HEK293 (cell line): ENCODE data around the gene INS.

ENCODE experiments used
- CTCF ChIA-PET: fragments of 350-600 bp; formaldehyde crosslinking; extraction: SDS; loops from one replicate; lab custom pipeline; 2021; ENCODE audit warnings: antibody characterized with exemption; lab: Yijun Ruan, JAX
- POLR2A ChIA-PET: fragments of 300-600 bp; formaldehyde crosslinking; extraction: SDS; loops from one replicate; lab custom pipeline; 2020; ENCODE audit warnings: antibody characterized with exemption, inconsistent platforms; lab: Yijun Ruan, JAX
- H3K27ac ChIP-seq: fragments of 200-500 bp; sonication (Bioruptor generic); 2 replicates; pipeline ENCODE4 v1.5.1; 2014; ENCODE audit warnings: low read depth, low read length, control low read depth, inconsistent platforms; ENCODE audit errors: extremely low read depth
- H3K36me3 ChIP-seq, 2 experiments: fragments of 200-500 bp in 1 of 2; sonication (Bioruptor generic) in 1 of 2; 1 replicate in 1 of 2; 2 replicates in 1 of 2; pipeline ENCODE4 v1.5.1; 2014 to 2017; ENCODE audit warnings: inconsistent platforms in 2 of 2, low read length in 2 of 2; ENCODE audit not compliant: control insufficient read depth in 2 of 2, insufficient read depth in 1 of 2
- H3K4me1 ChIP-seq: fragments of 200-500 bp; sonication (Bioruptor generic); 2 replicates; pipeline ENCODE4 v1.5.1; 2014; ENCODE audit warnings: mild to moderate bottlenecking, low read length, inconsistent platforms; ENCODE audit not compliant: control insufficient read depth, insufficient read depth
- H3K4me3 ChIP-seq: 2 replicates; pipeline ENCODE4 v1.5.1; 2011; ENCODE audit warnings: low read depth, mild to moderate bottlenecking, control low read depth, low read length, moderate library complexity
- H3K9me3 ChIP-seq: fragments of 200-500 bp; sonication (Bioruptor generic); 2 replicates; pipeline ENCODE4 v1.5.1; 2014; ENCODE audit warnings: low read depth, low read length, inconsistent platforms; ENCODE audit not compliant: control insufficient read depth, insufficient read depth
- GLI2 ChIP-seq: fragments of 450-650 bp; formaldehyde crosslinking; IDR thresholded peaks from 2 replicates; pipeline ENCODE4; 2017; ENCODE audit warnings: missing biosample characterization, missing genetic modification characterization, low read depth, borderline replicate concordance
- KLF9 ChIP-seq: fragments of 450-650 bp; formaldehyde crosslinking; IDR thresholded peaks from 2 replicates; pipeline ENCODE4 v1.5.1; 2016; ENCODE audit warnings: missing biosample characterization, missing genetic modification characterization, low read depth
- ZFP69B ChIP-seq: fragments of 450-650 bp; formaldehyde crosslinking; IDR thresholded peaks from 2 replicates; pipeline ENCODE4 v1.5.1; 2016; ENCODE audit warnings: missing biosample characterization, missing genetic modification characterization
- ZNF112 ChIP-seq: fragments of 450-650 bp; formaldehyde crosslinking; IDR thresholded peaks from 2 replicates; pipeline ENCODE4 v1.5.0; 2017; ENCODE audit warnings: missing biosample characterization, missing genetic modification characterization
- ZNF138 ChIP-seq: fragments of 450-650 bp; formaldehyde crosslinking; IDR thresholded peaks from 2 replicates; pipeline ENCODE4 v1.5.1; 2016; ENCODE audit warnings: missing biosample characterization, missing genetic modification characterization, borderline replicate concordance
- ZNF155 ChIP-seq: fragments of 450-650 bp; formaldehyde crosslinking; IDR thresholded peaks from 2 replicates; pipeline ENCODE4 v1.5.1; 2016; ENCODE audit warnings: missing biosample characterization, missing genetic modification characterization
- ZNF19 ChIP-seq: fragments of 450-650 bp; formaldehyde crosslinking; IDR thresholded peaks from 2 replicates; pipeline ENCODE4; 2016; ENCODE audit warnings: missing biosample characterization, missing genetic modification characterization, low read depth
- ZNF354C ChIP-seq: fragments of 450-650 bp; formaldehyde crosslinking; IDR thresholded peaks from 2 replicates; pipeline ENCODE4 v1.5.1; 2016; ENCODE audit warnings: missing biosample characterization, missing genetic modification characterization, low read depth, borderline replicate concordance
- ZNF560 ChIP-seq: fragments of 450-650 bp; formaldehyde crosslinking; IDR thresholded peaks from 2 replicates; pipeline ENCODE4 v1.5.1; 2017; ENCODE audit warnings: missing biosample characterization, missing genetic modification characterization, borderline replicate concordance
- ZNF596 ChIP-seq: fragments of 450-650 bp; IDR thresholded peaks from 2 replicates; pipeline ENCODE4 v1.5.0; 2018; ENCODE audit warnings: missing biosample characterization, mild to moderate bottlenecking, missing genetic modification characterization, moderate library complexity
- ZNF600 ChIP-seq: fragments of 450-650 bp; formaldehyde crosslinking; IDR thresholded peaks from 2 replicates; pipeline ENCODE4 v1.5.1; 2016; ENCODE audit warnings: missing biosample characterization, missing genetic modification characterization
- ZNF624 ChIP-seq: fragments of 450-650 bp; formaldehyde crosslinking; IDR thresholded peaks from 2 replicates; pipeline ENCODE4 v1.5.1; 2017; ENCODE audit warnings: missing biosample characterization, missing genetic modification characterization
- ZNF830 ChIP-seq: fragments of 450-650 bp; IDR thresholded peaks from 2 replicates; pipeline ENCODE4 v1.5.0; 2018; ENCODE audit warnings: missing biosample characterization, missing genetic modification characterization, low read depth, mild to moderate bottlenecking, moderate library complexity
- TF ChIP-seq, protein P1 (sequence below): fragments of 450-650 bp; IDR thresholded peaks from 2 replicates; pipeline ENCODE4 v1.5.1; 2018; ENCODE audit warnings: missing biosample characterization, mild to moderate bottlenecking, missing genetic modification characterization
- TF ChIP-seq, protein P2 (sequence below): fragments of 450-650 bp; formaldehyde crosslinking; IDR thresholded peaks from 2 replicates; pipeline ENCODE4 v1.5.1; 2016; ENCODE audit warnings: missing biosample characterization, missing genetic modification characterization, borderline replicate concordance
- TF ChIP-seq, protein P3 (sequence below): fragments of 450-650 bp; formaldehyde crosslinking; IDR thresholded peaks from 2 replicates; pipeline ENCODE4 v1.5.1; 2017; ENCODE audit warnings: missing biosample characterization, missing genetic modification characterization
- TF ChIP-seq, protein P4 (sequence below): sonication (generic); formaldehyde crosslinking; IDR thresholded peaks from 2 replicates; pipeline ENCODE4 v1.8.1; 2022; ENCODE audit warnings: mild to moderate bottlenecking, moderate library complexity, missing genetic modification reagents
- TF ChIP-seq, protein P5 (sequence below): fragments of 450-650 bp; formaldehyde crosslinking; IDR thresholded peaks from 2 replicates; pipeline ENCODE4 v1.5.1; 2016; ENCODE audit warnings: missing biosample characterization, missing genetic modification characterization

Gene INS

DNA sequence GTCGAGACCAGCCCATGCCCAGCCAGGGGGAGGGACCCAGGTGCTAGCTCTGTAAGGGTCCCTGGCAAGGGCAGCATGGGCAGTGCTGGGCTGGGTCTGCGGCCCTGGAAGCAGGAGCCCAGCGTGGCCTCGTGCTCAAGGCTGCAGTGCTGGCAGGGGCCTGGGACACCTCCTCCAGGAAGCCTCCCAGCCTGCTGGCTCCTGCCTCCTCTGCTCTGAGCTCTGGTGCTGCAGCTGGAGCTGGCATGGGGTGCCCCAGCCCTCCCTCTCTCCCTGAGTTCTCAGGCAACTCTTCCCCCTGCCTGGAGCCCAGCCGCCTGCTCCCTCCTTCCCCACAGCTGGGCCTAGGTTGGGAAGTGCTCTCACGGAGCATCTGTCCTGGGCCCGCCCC lies 6.8 kb downstream of the INS start:
- POLR2A ChIA-PET: no interaction called here
- Histone ChIP-seq H3K9me3 (no peaks in the 10 kb centered on the region), H3K4me3 (no peak overlapping the region), H3K36me3 (no peaks in the 10 kb centered on the region), H3K27ac (no peak overlapping the region), H3K4me1 (no peaks in the 10 kb centered on the region)
- CTCF ChIA-PET: interaction anchor here (0.5 to 10.0 kb wide), 10 partner anchors 9 to 758 kb away, joined by 3 to 428 read pairs (median 6); no protein-coding TSS in a partner anchor
- no peak for TF ChIP-seq GLI2 (tag by site-specific recombination)
- no peak for TF ChIP-seq ZNF596 (tag by site-specific recombination)
- TF ChIP-seq, protein P1, sequence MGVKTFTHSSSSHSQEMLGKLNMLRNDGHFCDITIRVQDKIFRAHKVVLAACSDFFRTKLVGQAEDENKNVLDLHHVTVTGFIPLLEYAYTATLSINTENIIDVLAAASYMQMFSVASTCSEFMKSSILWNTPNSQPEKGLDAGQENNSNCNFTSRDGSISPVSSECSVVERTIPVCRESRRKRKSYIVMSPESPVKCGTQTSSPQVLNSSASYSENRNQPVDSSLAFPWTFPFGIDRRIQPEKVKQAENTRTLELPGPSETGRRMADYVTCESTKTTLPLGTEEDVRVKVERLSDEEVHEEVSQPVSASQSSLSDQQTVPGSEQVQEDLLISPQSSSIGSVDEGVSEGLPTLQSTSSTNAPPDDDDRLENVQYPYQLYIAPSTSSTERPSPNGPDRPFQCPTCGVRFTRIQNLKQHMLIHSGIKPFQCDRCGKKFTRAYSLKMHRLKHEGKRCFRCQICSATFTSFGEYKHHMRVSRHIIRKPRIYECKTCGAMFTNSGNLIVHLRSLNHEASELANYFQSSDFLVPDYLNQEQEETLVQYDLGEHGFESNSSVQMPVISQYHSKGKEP (tag by site-specific recombination): no peak
- TF ChIP-seq, protein P2, sequence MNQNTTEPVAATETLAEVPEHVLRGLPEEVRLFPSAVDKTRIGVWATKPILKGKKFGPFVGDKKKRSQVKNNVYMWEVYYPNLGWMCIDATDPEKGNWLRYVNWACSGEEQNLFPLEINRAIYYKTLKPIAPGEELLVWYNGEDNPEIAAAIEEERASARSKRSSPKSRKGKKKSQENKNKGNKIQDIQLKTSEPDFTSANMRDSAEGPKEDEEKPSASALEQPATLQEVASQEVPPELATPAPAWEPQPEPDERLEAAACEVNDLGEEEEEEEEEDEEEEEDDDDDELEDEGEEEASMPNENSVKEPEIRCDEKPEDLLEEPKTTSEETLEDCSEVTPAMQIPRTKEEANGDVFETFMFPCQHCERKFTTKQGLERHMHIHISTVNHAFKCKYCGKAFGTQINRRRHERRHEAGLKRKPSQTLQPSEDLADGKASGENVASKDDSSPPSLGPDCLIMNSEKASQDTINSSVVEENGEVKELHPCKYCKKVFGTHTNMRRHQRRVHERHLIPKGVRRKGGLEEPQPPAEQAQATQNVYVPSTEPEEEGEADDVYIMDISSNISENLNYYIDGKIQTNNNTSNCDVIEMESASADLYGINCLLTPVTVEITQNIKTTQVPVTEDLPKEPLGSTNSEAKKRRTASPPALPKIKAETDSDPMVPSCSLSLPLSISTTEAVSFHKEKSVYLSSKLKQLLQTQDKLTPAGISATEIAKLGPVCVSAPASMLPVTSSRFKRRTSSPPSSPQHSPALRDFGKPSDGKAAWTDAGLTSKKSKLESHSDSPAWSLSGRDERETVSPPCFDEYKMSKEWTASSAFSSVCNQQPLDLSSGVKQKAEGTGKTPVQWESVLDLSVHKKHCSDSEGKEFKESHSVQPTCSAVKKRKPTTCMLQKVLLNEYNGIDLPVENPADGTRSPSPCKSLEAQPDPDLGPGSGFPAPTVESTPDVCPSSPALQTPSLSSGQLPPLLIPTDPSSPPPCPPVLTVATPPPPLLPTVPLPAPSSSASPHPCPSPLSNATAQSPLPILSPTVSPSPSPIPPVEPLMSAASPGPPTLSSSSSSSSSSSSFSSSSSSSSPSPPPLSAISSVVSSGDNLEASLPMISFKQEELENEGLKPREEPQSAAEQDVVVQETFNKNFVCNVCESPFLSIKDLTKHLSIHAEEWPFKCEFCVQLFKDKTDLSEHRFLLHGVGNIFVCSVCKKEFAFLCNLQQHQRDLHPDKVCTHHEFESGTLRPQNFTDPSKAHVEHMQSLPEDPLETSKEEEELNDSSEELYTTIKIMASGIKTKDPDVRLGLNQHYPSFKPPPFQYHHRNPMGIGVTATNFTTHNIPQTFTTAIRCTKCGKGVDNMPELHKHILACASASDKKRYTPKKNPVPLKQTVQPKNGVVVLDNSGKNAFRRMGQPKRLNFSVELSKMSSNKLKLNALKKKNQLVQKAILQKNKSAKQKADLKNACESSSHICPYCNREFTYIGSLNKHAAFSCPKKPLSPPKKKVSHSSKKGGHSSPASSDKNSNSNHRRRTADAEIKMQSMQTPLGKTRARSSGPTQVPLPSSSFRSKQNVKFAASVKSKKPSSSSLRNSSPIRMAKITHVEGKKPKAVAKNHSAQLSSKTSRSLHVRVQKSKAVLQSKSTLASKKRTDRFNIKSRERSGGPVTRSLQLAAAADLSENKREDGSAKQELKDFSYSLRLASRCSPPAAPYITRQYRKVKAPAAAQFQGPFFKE (tag by site-specific recombination): no peak

DNA sequence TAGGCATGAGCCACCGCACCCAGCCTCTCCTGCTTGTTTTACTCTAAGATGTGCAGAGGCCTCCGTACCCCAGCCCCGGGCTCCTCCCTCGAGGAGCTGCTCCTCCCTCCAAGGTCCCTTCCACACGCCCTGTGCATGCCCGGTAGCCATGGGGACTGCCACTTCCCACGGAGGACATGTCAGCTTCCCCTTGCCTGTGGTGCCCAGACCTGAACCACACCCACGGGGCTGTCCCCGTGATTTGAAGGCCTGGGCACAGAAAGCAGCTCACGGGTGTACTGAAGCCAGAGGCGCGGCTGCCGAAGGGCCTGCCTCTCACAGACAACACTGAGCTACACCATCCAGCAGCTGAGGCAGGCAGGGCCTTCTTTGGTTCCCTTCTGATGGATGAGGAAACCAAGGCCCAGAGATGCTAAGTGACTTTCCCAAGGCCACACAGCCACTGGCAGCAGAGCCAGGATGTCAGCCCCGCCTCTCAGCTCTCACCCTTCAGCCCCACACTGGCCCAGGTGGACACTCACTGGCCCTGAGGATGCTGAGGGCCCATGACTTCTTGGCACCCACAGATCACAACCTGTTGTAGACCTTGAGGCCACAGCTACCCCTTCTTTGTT lies 7.3 kb downstream of the INS start:
- Histone ChIP-seq H3K4me1 (no peaks in the 10 kb centered on the region), H3K9me3 (no peaks in the 10 kb centered on the region), H3K4me3 (no peak overlapping the region), H3K27ac (no peak overlapping the region), H3K36me3 (no peaks in the 10 kb centered on the region)
- ChIA-PET POLR2A (no interaction called here), CTCF (interaction anchor here (0.5 to 10.0 kb wide), 14 partner anchors 10 to 757 kb away, joined by 3 to 428 read pairs (median 24); no protein-coding TSS in a partner anchor)
- TF ChIP-seq ZNF138 (tag by site-specific recombination) (no peak), KLF9 (tag by site-specific recombination) (no peak), ZNF354C (tag by site-specific recombination) (no peak), ZNF560 (tag by site-specific recombination) (no peak), ZNF155 (tag by site-specific recombination) (no peak), ZNF600 (tag by site-specific recombination) (no peak), ZNF19 (tag by site-specific recombination) (no peak), ZNF112 (tag by site-specific recombination) (no peak), ZFP69B (tag by site-specific recombination) (no peak), ZNF624 (tag by site-specific recombination) (no peak), ZNF830 (no peak)
- TF ChIP-seq, protein P3, sequence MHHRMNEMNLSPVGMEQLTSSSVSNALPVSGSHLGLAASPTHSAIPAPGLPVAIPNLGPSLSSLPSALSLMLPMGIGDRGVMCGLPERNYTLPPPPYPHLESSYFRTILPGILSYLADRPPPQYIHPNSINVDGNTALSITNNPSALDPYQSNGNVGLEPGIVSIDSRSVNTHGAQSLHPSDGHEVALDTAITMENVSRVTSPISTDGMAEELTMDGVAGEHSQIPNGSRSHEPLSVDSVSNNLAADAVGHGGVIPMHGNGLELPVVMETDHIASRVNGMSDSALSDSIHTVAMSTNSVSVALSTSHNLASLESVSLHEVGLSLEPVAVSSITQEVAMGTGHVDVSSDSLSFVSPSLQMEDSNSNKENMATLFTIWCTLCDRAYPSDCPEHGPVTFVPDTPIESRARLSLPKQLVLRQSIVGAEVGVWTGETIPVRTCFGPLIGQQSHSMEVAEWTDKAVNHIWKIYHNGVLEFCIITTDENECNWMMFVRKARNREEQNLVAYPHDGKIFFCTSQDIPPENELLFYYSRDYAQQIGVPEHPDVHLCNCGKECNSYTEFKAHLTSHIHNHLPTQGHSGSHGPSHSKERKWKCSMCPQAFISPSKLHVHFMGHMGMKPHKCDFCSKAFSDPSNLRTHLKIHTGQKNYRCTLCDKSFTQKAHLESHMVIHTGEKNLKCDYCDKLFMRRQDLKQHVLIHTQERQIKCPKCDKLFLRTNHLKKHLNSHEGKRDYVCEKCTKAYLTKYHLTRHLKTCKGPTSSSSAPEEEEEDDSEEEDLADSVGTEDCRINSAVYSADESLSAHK (tag by site-specific recombination): no peak
- TF ChIP-seq, protein P4, sequence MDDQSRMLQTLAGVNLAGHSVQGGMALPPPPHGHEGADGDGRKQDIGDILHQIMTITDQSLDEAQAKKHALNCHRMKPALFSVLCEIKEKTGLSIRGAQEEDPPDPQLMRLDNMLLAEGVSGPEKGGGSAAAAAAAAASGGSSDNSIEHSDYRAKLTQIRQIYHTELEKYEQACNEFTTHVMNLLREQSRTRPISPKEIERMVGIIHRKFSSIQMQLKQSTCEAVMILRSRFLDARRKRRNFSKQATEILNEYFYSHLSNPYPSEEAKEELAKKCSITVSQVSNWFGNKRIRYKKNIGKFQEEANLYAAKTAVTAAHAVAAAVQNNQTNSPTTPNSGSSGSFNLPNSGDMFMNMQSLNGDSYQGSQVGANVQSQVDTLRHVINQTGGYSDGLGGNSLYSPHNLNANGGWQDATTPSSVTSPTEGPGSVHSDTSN (CRISPR knock-in tag): no peak
- TF ChIP-seq, protein P5, sequence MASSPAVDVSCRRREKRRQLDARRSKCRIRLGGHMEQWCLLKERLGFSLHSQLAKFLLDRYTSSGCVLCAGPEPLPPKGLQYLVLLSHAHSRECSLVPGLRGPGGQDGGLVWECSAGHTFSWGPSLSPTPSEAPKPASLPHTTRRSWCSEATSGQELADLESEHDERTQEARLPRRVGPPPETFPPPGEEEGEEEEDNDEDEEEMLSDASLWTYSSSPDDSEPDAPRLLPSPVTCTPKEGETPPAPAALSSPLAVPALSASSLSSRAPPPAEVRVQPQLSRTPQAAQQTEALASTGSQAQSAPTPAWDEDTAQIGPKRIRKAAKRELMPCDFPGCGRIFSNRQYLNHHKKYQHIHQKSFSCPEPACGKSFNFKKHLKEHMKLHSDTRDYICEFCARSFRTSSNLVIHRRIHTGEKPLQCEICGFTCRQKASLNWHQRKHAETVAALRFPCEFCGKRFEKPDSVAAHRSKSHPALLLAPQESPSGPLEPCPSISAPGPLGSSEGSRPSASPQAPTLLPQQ: no peak
